Glutamatergic neuron (in vitro differentiated cells): Measurements from ENCODE around the gene GREB1. TPM values are rescaled to one million over a fixed set of nuclear protein-coding genes. Genes with fewer than 3 reads are reported as not detected.
A peak's percentile ranks its signal among the peaks of the same experiment; 100 is the strongest.

Source experiments
- DNase-seq: peaks from one replicate; pipeline ENCODE4 v3.0.0; 2022
- H3K27ac Mint-ChIP-seq: one replicate; pipeline ENCODE4 v1.8.0; 2020; ENCODE audit warnings: mild to moderate bottlenecking, mixed read lengths, inconsistent platforms; ENCODE audit not compliant: unreplicated experiment
- H3K27me3 Mint-ChIP-seq: one replicate; pipeline ENCODE4 v1.8.0; 2020; ENCODE audit warnings: mild to moderate bottlenecking, moderate library complexity, mixed read lengths, inconsistent platforms; ENCODE audit not compliant: unreplicated experiment
- H3K36me3 Mint-ChIP-seq: one replicate; pipeline ENCODE4 v1.8.0; 2020; ENCODE audit warnings: mild to moderate bottlenecking, mixed read lengths, inconsistent platforms; ENCODE audit not compliant: unreplicated experiment
- H3K4me1 Mint-ChIP-seq: one replicate; pipeline ENCODE4 v1.8.0; 2020; ENCODE audit warnings: mild to moderate bottlenecking, low read depth, mixed read lengths, inconsistent platforms; ENCODE audit not compliant: unreplicated experiment
- H3K4me3 Mint-ChIP-seq: one replicate; pipeline ENCODE4 v1.8.0; 2020; ENCODE audit warnings: mild to moderate bottlenecking, mixed read lengths, inconsistent platforms; ENCODE audit not compliant: unreplicated experiment
- H3K9me3 Mint-ChIP-seq: one replicate; pipeline ENCODE4 v1.8.0; 2020; ENCODE audit warnings: mild to moderate bottlenecking, moderate library complexity, mixed read lengths, inconsistent platforms; ENCODE audit not compliant: unreplicated experiment
- total RNA-seq: library from RNA; stranded (reverse); fragmentation: NEBNext Ultra II Directional; extraction: Animal tissue kit (Norgen Biotek cat#: 25700); gene quantifications from one replicate; pipeline ENCODE4 v1.2.1, GENCODE V29; 2021; ENCODE audit not compliant: unreplicated experiment
- TF ChIP-seq, protein P1 (sequence below): fragments of 200-600 bp; sonication (generic); IDR thresholded peaks from one replicate; pipeline ENCODE4 v1.5.0; 2021; ENCODE audit not compliant: partially characterized antibody, unreplicated experiment

GREB1 gene
- total RNA-seq, 1 donor from 2014 or later: 134 TPM

- no peaks in the 10 kb centered on the region for H3K36me3 Mint-ChIP-seq
- peaks cover 28% of the 10 kb centered on the region for H3K4me1 Mint-ChIP-seq
- TF ChIP-seq, protein P1, sequence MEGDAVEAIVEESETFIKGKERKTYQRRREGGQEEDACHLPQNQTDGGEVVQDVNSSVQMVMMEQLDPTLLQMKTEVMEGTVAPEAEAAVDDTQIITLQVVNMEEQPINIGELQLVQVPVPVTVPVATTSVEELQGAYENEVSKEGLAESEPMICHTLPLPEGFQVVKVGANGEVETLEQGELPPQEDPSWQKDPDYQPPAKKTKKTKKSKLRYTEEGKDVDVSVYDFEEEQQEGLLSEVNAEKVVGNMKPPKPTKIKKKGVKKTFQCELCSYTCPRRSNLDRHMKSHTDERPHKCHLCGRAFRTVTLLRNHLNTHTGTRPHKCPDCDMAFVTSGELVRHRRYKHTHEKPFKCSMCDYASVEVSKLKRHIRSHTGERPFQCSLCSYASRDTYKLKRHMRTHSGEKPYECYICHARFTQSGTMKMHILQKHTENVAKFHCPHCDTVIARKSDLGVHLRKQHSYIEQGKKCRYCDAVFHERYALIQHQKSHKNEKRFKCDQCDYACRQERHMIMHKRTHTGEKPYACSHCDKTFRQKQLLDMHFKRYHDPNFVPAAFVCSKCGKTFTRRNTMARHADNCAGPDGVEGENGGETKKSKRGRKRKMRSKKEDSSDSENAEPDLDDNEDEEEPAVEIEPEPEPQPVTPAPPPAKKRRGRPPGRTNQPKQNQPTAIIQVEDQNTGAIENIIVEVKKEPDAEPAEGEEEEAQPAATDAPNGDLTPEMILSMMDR: no peak
- peak overlapping the region; percentile 20 for H3K4me3 Mint-ChIP-seq
- peaks cover 7% of the 10 kb centered on the region for H3K9me3 Mint-ChIP-seq
- H3K27me3 Mint-ChIP-seq: peaks cover 6% of the 10 kb centered on the region
- no peak for DNase-seq
- peak overlapping the region; percentile 65 for H3K27ac Mint-ChIP-seq
Observed at GRCh38 chr2:11541693-11542274, 7.9 kb downstream of the GREB1 start.

DNA sequence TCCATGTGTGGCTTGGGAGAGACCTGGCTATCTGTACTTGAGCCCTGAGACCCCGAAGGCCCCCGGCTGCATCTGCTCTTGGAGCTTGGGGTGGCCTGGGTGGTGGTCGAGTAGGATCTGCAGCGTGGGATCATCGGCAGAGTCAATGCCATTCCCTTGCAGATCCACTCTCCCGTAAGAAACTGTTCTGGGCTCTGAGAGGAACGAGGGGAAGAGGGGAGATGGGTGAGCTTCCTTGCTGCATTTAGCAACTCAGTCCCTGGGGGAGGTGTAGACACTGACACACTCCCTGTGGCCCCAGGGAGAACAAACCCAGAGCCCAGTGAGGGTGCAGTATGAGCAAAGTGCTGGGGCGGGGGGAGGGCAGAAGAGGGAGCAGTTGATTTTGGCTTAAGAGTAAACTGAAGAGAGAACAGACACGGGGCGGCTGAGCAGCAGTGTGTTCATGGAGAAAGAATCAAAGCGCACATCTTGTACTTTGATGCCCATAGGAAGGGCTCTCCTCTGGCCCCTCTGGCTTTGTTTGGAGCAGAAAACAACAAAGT lies 8.5 kb downstream of the GREB1 start:
- Mint-ChIP-seq H3K4me3 (no peak overlapping the region), H3K27ac (no peak overlapping the region), H3K9me3 (peaks cover 7% of the 10 kb centered on the region), H3K27me3 (peaks cover 6% of the 10 kb centered on the region), H3K4me1 (peaks cover 28% of the 10 kb centered on the region), H3K36me3 (no peaks in the 10 kb centered on the region)
- TF ChIP-seq, protein P1: no peak
- no peak for DNase-seq

GRCh38 chr2:11543337-11544216 lies 9.7 kb downstream of the GREB1 start:
- H3K27me3 Mint-ChIP-seq: peaks cover 6% of the 10 kb centered on the region
- TF ChIP-seq, protein P1: peak; percentile 19
- no peak overlapping the region for H3K27ac Mint-ChIP-seq
- H3K4me1 Mint-ChIP-seq: peaks cover 28% of the 10 kb centered on the region
- no peaks in the 10 kb centered on the region for H3K36me3 Mint-ChIP-seq
- no peak for DNase-seq
- H3K4me3 Mint-ChIP-seq: peak overlapping the region; percentile 7
- H3K9me3 Mint-ChIP-seq: peaks cover 7% of the 10 kb centered on the region

- no peak for DNase-seq
- no peak overlapping the region for H3K27ac Mint-ChIP-seq
- peaks cover 16% of the 10 kb centered on the region for H3K4me1 Mint-ChIP-seq
- H3K27me3 Mint-ChIP-seq: peaks cover 2% of the 10 kb centered on the region
- TF ChIP-seq, protein P1: no peak
- H3K9me3 Mint-ChIP-seq: peaks cover 2% of the 10 kb centered on the region
- H3K4me3 Mint-ChIP-seq: no peak overlapping the region
- peaks cover 4% of the 10 kb centered on the region for H3K36me3 Mint-ChIP-seq
Observed at GRCh38 chr2:11546072-11546471, 12.2 kb downstream of the GREB1 start.
